Upper lobe of left lung (tissue), 4 donors: ENCODE data around the gene MAPK8.

Experiments
- EP300 ChIP-seq, 4 donors: sonication (generic); formaldehyde crosslinking; IDR thresholded peaks; one replicate each; pipeline ENCODE4 v1.5.1; 2017; ENCODE audit warnings: antibody characterized with exemption in 4 of 4, control low read depth in 2 of 4
- POLR2A ChIP-seq, 4 donors: fragments of 450-650 bp; IDR thresholded peaks; one replicate each; pipeline ENCODE4 v1.5.1; 2016 to 2017; ENCODE audit warnings: antibody characterized with exemption in 4 of 4, mild to moderate bottlenecking in 2 of 4
- POLR2AphosphoS5 ChIP-seq, 2 donors: sonication (generic); formaldehyde crosslinking; IDR thresholded peaks; one replicate each; pipeline ENCODE4 v1.5.1; 2017; ENCODE audit warnings: antibody characterized with exemption in 2 of 2
- TF ChIP-seq, protein P1 (sequence below), 6 experiments: fragments of 450-650 bp in 4 of 6; fragments of 200-600 bp in 2 of 6; sonication (generic) in 2 of 6; IDR thresholded peaks; one replicate each; pipeline ENCODE4 v1.5.1; 2016 to 2019; ENCODE audit warnings: antibody characterized with exemption in 6 of 6

DNA sequence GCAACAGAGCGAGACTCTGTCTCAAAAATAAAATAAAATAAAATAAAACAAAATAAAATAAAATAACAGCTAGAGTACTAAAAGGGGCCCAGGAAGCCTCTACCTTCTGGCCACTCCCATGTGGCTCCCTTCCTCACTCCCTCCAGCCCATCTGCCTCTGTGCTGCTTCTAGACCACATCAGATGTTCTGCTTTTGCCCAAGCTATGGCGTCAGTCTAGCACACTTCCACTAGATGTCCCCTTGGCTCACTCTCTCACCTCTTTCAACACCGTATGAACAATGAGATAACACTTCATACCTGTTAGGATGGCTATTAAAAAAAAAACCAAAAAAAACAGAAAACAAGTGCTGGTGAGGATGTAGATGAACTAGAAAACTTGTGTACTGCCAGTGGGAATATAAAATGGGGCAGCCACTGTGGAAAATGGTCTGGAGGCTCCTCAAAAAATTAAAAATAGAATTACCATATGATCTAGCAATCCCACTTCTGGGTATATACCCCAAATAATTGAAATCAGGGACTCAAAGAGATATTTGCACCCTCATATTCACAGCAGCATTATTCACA lies 166.1 kb downstream of the MAPK8 start:
- TF ChIP-seq, protein P1, sequence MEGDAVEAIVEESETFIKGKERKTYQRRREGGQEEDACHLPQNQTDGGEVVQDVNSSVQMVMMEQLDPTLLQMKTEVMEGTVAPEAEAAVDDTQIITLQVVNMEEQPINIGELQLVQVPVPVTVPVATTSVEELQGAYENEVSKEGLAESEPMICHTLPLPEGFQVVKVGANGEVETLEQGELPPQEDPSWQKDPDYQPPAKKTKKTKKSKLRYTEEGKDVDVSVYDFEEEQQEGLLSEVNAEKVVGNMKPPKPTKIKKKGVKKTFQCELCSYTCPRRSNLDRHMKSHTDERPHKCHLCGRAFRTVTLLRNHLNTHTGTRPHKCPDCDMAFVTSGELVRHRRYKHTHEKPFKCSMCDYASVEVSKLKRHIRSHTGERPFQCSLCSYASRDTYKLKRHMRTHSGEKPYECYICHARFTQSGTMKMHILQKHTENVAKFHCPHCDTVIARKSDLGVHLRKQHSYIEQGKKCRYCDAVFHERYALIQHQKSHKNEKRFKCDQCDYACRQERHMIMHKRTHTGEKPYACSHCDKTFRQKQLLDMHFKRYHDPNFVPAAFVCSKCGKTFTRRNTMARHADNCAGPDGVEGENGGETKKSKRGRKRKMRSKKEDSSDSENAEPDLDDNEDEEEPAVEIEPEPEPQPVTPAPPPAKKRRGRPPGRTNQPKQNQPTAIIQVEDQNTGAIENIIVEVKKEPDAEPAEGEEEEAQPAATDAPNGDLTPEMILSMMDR (IDR thresholded peaks at IDR 0.05) = no peak
- TF ChIP-seq POLR2AphosphoS5 (IDR thresholded peaks at IDR 0.05) (no peak), EP300 (IDR thresholded peaks at IDR 0.05) (no peak), POLR2A (IDR thresholded peaks at IDR 0.05) (no peak)
